Muscle of leg (tissue), 11 donors: ENCODE data around the gene DENND5B. TPM values are rescaled to one million over a fixed set of nuclear protein-coding genes. Genes with fewer than 3 reads are reported as not detected.

ENCODE experiments used
- DNase-seq: peaks from one replicate; pipeline ENCODE4 v3.0.0; 2013
- H3K27ac ChIP-seq: one replicate; pipeline ENCODE4 v1.5.1; 2013; ENCODE audit warnings: mild to moderate bottlenecking, low read length, control low read depth
- H3K27me3 ChIP-seq: one replicate; pipeline ENCODE4 v1.6.1; 2013; ENCODE audit warnings: low read length; ENCODE audit not compliant: control insufficient read depth, insufficient read depth
- H3K36me3 ChIP-seq: one replicate; pipeline ENCODE4 v1.6.1; 2013; ENCODE audit warnings: low read length; ENCODE audit not compliant: control insufficient read depth, insufficient read depth
- H3K4me1 ChIP-seq: one replicate; pipeline ENCODE4 v1.6.1; 2013; ENCODE audit warnings: low read length; ENCODE audit not compliant: control insufficient read depth, insufficient read depth
- H3K4me3 ChIP-seq: one replicate; pipeline ENCODE4 v1.5.1; 2013; ENCODE audit warnings: low read length, control low read depth
- H3K9me3 ChIP-seq: replicated peaks from 2 replicates; pipeline ENCODE4 v1.6.1; 2013; ENCODE audit warnings: low read depth, low read length; ENCODE audit not compliant: control insufficient read depth
- WGBS: methylation state at CpG from one replicate; pipeline ENCODE4 v1.1.5; 2013; ENCODE audit warnings: missing lambda C conversion rate; ENCODE audit not compliant: insufficient coverage; 5-methylcytosine and 5-hydroxymethylcytosine counted together
- polyA plus RNA-seq, 8 donors: library from polyadenylated mRNA; unstranded; fragments of 120-200 nt; gene quantifications; one replicate each; pipeline versions ENCODE4 v1.2.1 to v1.2.3, GENCODE V29; 2013; ENCODE audit warnings: inconsistent platforms in 1 of 8, low replicate concordance in 1 of 8; ENCODE audit not compliant: insufficient read length in 8 of 8, insufficient read depth in 1 of 8
- total RNA-seq: library from RNA; stranded (reverse); fragments of 120-200 nt; gene quantifications from one replicate; pipeline ENCODE4 v1.2.4, GENCODE V29; 2013

Gene DENND5B
- total and polyA plus RNA-seq, 9 donors = 13.2 to 22.3 (median 20.0) TPM

- no peak for DNase-seq
- WGBS = 83% methylated on average over 3 of the region's 8 CpGs
- no peak overlapping the region for H3K27ac ChIP-seq
- no peak overlapping the region for H3K4me3 ChIP-seq
- no peaks in the 10 kb centered on the region for H3K27me3 ChIP-seq
- H3K9me3 ChIP-seq = no peaks in the 10 kb centered on the region
- no peaks in the 10 kb centered on the region for H3K4me1 ChIP-seq
- no peaks in the 10 kb centered on the region for H3K36me3 ChIP-seq
Observed at GRCh38 chr12:31597066-31597465, 6.1 kb upstream of the DENND5B start.

GRCh38 chr12:31594681-31595080 is 3.7 kb upstream of the DENND5B start:
- peak; percentile 42 for DNase-seq
- Histone ChIP-seq H3K36me3 (no peaks in the 10 kb centered on the region), H3K4me3 (no peak overlapping the region), H3K4me1 (peaks cover 7% of the 10 kb centered on the region), H3K27ac (peak overlapping the region; percentile 20), H3K27me3 (no peaks in the 10 kb centered on the region), H3K9me3 (no peaks in the 10 kb centered on the region)
- WGBS = 13% methylated on average over 2 of the region's 5 CpGs

GRCh38 chr12:31591380-31591901 is 505 bp upstream of the DENND5B start:
- Histone ChIP-seq H3K4me1 (peaks cover 7% of the 10 kb centered on the region), H3K9me3 (no peaks in the 10 kb centered on the region), H3K27ac (peak overlapping the region; percentile 91), H3K36me3 (no peaks in the 10 kb centered on the region), H3K27me3 (no peaks in the 10 kb centered on the region), H3K4me3 (peak overlapping the region; percentile 70)
- DNase-seq = peak; percentile 50
- WGBS = 3% methylated on average over 10 of the region's 16 CpGs

GRCh38 chr12:31589904-31590641 is 863 bp downstream of the DENND5B start:
- peak overlapping the region; percentile 79 for H3K27ac ChIP-seq
- under 1% methylated on average over 85 of the region's 85 CpGs for WGBS
- peak overlapping the region; percentile 54 for H3K4me3 ChIP-seq
- no peaks in the 10 kb centered on the region for H3K9me3 ChIP-seq
- H3K27me3 ChIP-seq = no peaks in the 10 kb centered on the region
- peak; percentile 74 for DNase-seq
- H3K36me3 ChIP-seq = no peaks in the 10 kb centered on the region
- H3K4me1 ChIP-seq = peaks cover 11% of the 10 kb centered on the region

- DNase-seq = no peak
- no peaks in the 10 kb centered on the region for H3K9me3 ChIP-seq
- WGBS = 0% methylated on average over 13 of the region's 15 CpGs
- H3K36me3 ChIP-seq = no peaks in the 10 kb centered on the region
- H3K4me3 ChIP-seq = peak overlapping the region; percentile 54
- no peaks in the 10 kb centered on the region for H3K27me3 ChIP-seq
- peak overlapping the region; percentile 79 for H3K27ac ChIP-seq
- H3K4me1 ChIP-seq = peaks cover 14% of the 10 kb centered on the region
Observed at GRCh38 chr12:31589598-31589903, 1.4 kb downstream of the DENND5B start.

GRCh38 chr12:31588976-31589375 is 2.0 kb downstream of the DENND5B start:
- Histone ChIP-seq H3K27me3 (no peaks in the 10 kb centered on the region), H3K9me3 (no peaks in the 10 kb centered on the region), H3K27ac (no peak overlapping the region), H3K4me3 (no peak overlapping the region), H3K4me1 (peaks cover 14% of the 10 kb centered on the region), H3K36me3 (no peaks in the 10 kb centered on the region)
- WGBS = no CpG with 5 or more reads among the region's 3 CpGs
- DNase-seq = no peak

GRCh38 chr12:31586728-31587127 is 4.2 kb downstream of the DENND5B start:
- WGBS = 100% methylated on average over 1 of the region's 4 CpGs

GRCh38 chr12:31585895-31586294 is 5.0 kb downstream of the DENND5B start:
- H3K27me3 ChIP-seq = no peaks in the 10 kb centered on the region
- no peaks in the 10 kb centered on the region for H3K36me3 ChIP-seq
- no peak for DNase-seq
- peaks cover 7% of the 10 kb centered on the region for H3K4me1 ChIP-seq
- H3K4me3 ChIP-seq = no peak overlapping the region
- no CpG with 5 or more reads among the region's 2 CpGs for WGBS
- no peaks in the 10 kb centered on the region for H3K9me3 ChIP-seq
- peak overlapping the region; percentile 64 for H3K27ac ChIP-seq

More at GRCh38 chr12:31586728-31587127, 4.2 kb downstream of the DENND5B start:
- Histone ChIP-seq H3K4me1 (peaks cover 13% of the 10 kb centered on the region), H3K36me3 (no peaks in the 10 kb centered on the region), H3K27ac (no peak overlapping the region), H3K9me3 (no peaks in the 10 kb centered on the region), H3K4me3 (no peak overlapping the region), H3K27me3 (no peaks in the 10 kb centered on the region)
- DNase-seq = no peak

GRCh38 chr12:31585271-31585670 is 5.7 kb downstream of the DENND5B start:
- Histone ChIP-seq H3K9me3 (no peaks in the 10 kb centered on the region), H3K4me3 (no peak overlapping the region), H3K27me3 (no peaks in the 10 kb centered on the region), H3K4me1 (peaks cover 7% of the 10 kb centered on the region), H3K36me3 (no peaks in the 10 kb centered on the region), H3K27ac (peak overlapping the region; percentile 64)
- no peak for DNase-seq
- WGBS = 90% methylated on average over 1 of the region's 3 CpGs

- Histone ChIP-seq H3K9me3 (no peaks in the 10 kb centered on the region), H3K36me3 (no peaks in the 10 kb centered on the region), H3K4me1 (peaks cover 7% of the 10 kb centered on the region), H3K27ac (peak overlapping the region; percentile 64), H3K27me3 (no peaks in the 10 kb centered on the region), H3K4me3 (no peak overlapping the region)
- WGBS = 71% methylated on average over 3 of the region's 6 CpGs
- DNase-seq = no peak
Observed at GRCh38 chr12:31584782-31585181, 6.2 kb downstream of the DENND5B start.
